ENCODE measurements around the gene ZNF438. TPM values are rescaled to one million over a fixed set of nuclear protein-coding genes. Genes with fewer than 3 reads are reported as not detected.
"Not testable (repeated sequence)": the region's sequence is repeated elsewhere in the genome, so short reads cannot be mapped to it uniquely, and the experiment has no call there.

Gene ZNF438
- total RNA-seq, 6 experiments from 2014 or later, result 3.0 to 4.6 (median 3.9) TPM

DNA sequence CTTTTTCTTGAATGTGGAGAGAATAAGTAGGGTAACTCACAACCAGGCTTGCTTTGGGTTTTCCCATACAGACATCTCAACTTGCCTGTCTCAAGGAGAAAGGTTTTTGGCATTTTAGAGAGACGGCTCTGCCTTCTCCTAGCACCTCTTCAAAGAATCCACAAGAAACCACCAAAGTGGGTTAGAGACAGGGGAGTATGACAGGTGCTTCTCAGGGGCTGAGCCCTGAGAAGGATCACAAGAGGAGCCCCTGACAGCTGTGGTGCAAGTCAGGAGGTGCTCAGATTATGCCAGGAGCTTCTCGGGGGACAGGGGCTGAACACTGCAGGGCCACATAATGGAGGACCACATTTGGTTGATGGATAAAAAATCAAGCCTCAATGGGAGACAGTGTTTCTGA is 231.3 kb downstream of the ZNF438 start:
- peaks cover 22% of the 10 kb centered on the region for H3K4me1 Mint-ChIP-seq (ENCODE audit: low read depth)
- no peak overlapping the region for H3K27ac Mint-ChIP-seq
- no peak for TF ChIP-seq CTCF (IDR thresholded peaks at IDR 0.05)
- no peaks in the 10 kb centered on the region for H3K9me3 Mint-ChIP-seq
- no peaks in the 10 kb centered on the region; the same call in 1 of the 2 replicates for H3K27me3 Mint-ChIP-seq (ENCODE audit: insufficient read depth)
- H3K4me3 Mint-ChIP-seq, result no peak overlapping the region
- no peaks in the 10 kb centered on the region for H3K36me3 Mint-ChIP-seq (ENCODE audit: low read depth)
- DNase-seq, result no peak

GRCh38 chr10:30798646-30799185 is 232.9 kb downstream of the ZNF438 start:
- Mint-ChIP-seq H3K9me3 (no peaks in the 10 kb centered on the region), H3K4me1 (ENCODE audit: low read depth) (peaks cover 8% of the 10 kb centered on the region), H3K4me3 (no peak overlapping the region), H3K27ac (no peak overlapping the region), H3K27me3 (ENCODE audit: insufficient read depth) (no peaks in the 10 kb centered on the region; the same call in 1 of the 2 replicates), H3K36me3 (ENCODE audit: low read depth) (no peaks in the 10 kb centered on the region)
- DNase-seq, result no peak
- no peak for TF ChIP-seq CTCF (IDR thresholded peaks at IDR 0.05)

- H3K9me3 Mint-ChIP-seq; H3K36me3 Mint-ChIP-seq (ENCODE audit: low read depth); DNase-seq: not testable (repeated sequence)
These were observed 236.6 kb downstream of the ZNF438 start for GRCh38 chr10:30795024-30795423.

More at GRCh38 chr10:30795024-30795423, 236.6 kb downstream of the ZNF438 start:
- not testable (repeated sequence) for H3K27me3 Mint-ChIP-seq (ENCODE audit: insufficient read depth); H3K4me1 Mint-ChIP-seq (ENCODE audit: low read depth); H3K4me3 Mint-ChIP-seq; H3K27ac Mint-ChIP-seq

All from HFFc6 (cell line).